Activated T-cell treated with anti-CD3 and anti-CD28 coated beads, Interleukin-2, amount 50 U/mL, for 24 hours (primary cell): ENCODE results near the gene SAFB.
"Not testable (repeated sequence)": the region's sequence is repeated elsewhere in the genome, so short reads cannot be mapped to it uniquely, and the experiment has no call there.

ENCODE experiments used
- DNase-seq: peaks from one replicate; pipeline ENCODE4 v3.0.0-alpha.2; 2020
- H3K27ac Mint-ChIP-seq: 2 replicates; pipeline ENCODE4 v1.8.0; 2020; ENCODE audit warnings: mild to moderate bottlenecking, mixed read lengths
- H3K27me3 Mint-ChIP-seq: 2 replicates; pipeline ENCODE4 v1.8.0; 2020; ENCODE audit warnings: mixed read lengths
- H3K36me3 Mint-ChIP-seq: 2 replicates; pipeline ENCODE4 v1.8.0; 2020; ENCODE audit warnings: low read depth, mixed read lengths
- H3K4me1 Mint-ChIP-seq: 2 replicates; pipeline ENCODE4 v1.8.0; 2020; ENCODE audit warnings: low read depth, mixed read lengths
- H3K4me3 Mint-ChIP-seq: 2 replicates; pipeline ENCODE4 v1.8.0; 2020; ENCODE audit warnings: mild to moderate bottlenecking, moderate library complexity, mixed read lengths
- H3K9me3 Mint-ChIP-seq: 2 replicates; pipeline ENCODE4 v1.8.0; 2020; ENCODE audit warnings: mixed read lengths

Gene SAFB

GRCh38 chr19:5686647-5687359, 63.9 kb downstream of the SAFB start:
- Mint-ChIP-seq H3K4me1 (peaks cover 33% of the 10 kb centered on the region), H3K36me3 (peaks cover 19% of the 10 kb centered on the region), H3K27ac (peak overlapping the region; percentile 91), H3K9me3 (no peaks in the 10 kb centered on the region), H3K4me3 (peak overlapping the region; percentile 71), H3K27me3 (no peaks in the 10 kb centered on the region)
- peak; percentile 100 for DNase-seq

GRCh38 chr19:5687360-5688198, 64.7 kb downstream of the SAFB start:
- Mint-ChIP-seq H3K4me1 (peaks cover 36% of the 10 kb centered on the region), H3K36me3 (peaks cover 26% of the 10 kb centered on the region), H3K27me3 (no peaks in the 10 kb centered on the region), H3K27ac (peak overlapping the region; percentile 76), H3K4me3 (peak overlapping the region; percentile 71), H3K9me3 (no peaks in the 10 kb centered on the region)
- DNase-seq: no peak

- not testable (repeated sequence) for DNase-seq, H3K9me3 Mint-ChIP-seq, H3K27me3 Mint-ChIP-seq
- peaks cover 34% of the 10 kb centered on the region for H3K36me3 Mint-ChIP-seq
- peak overlapping the region; percentile 39 for H3K4me3 Mint-ChIP-seq
- peaks cover 35% of the 10 kb centered on the region for H3K4me1 Mint-ChIP-seq
- peak overlapping the region; percentile 76 for H3K27ac Mint-ChIP-seq
These were observed 65.5 kb downstream of the SAFB start for GRCh38 chr19:5688262-5688881.

GRCh38 chr19:5690125-5690954, 67.5 kb downstream of the SAFB start, which contains the start of gene RPL36:
Gene RPL36, plus strand, starts transcription at chr19:5690295. Its CDS starts 213 bp downstream, at chr19:5690508.
- H3K27ac Mint-ChIP-seq: peak within 1 kb of the TSS; percentile 98
- peak within 1 kb of the TSS; percentile 97 for H3K4me3 Mint-ChIP-seq
- H3K9me3 Mint-ChIP-seq: no peaks in the 10 kb centered on the region
- H3K27me3 Mint-ChIP-seq: no peaks in the 10 kb centered on the region
- H3K4me1 Mint-ChIP-seq: peaks cover 40% of the 10 kb centered on the region
- DNase-seq: peak; percentile 100
- H3K36me3 Mint-ChIP-seq: peaks cover 53% of the 10 kb centered on the region

- Mint-ChIP-seq H3K36me3 (peaks cover 60% of the 10 kb centered on the region), H3K27me3 (no peaks in the 10 kb centered on the region), H3K4me1 (peaks cover 35% of the 10 kb centered on the region), H3K9me3 (no peaks in the 10 kb centered on the region), H3K4me3 (peak overlapping the region; percentile 97), H3K27ac (peak overlapping the region; percentile 98)
- DNase-seq: peak; percentile 79
These were observed 68.3 kb downstream of the SAFB start for GRCh38 chr19:5690955-5691821.

- Mint-ChIP-seq H3K9me3 (no peaks in the 10 kb centered on the region), H3K27ac (peak overlapping the region; percentile 98), H3K27me3 (no peaks in the 10 kb centered on the region), H3K36me3 (peaks cover 67% of the 10 kb centered on the region), H3K4me1 (peaks cover 30% of the 10 kb centered on the region), H3K4me3 (peak overlapping the region; percentile 97)
- DNase-seq: peak; percentile 64
These were observed 69.2 kb downstream of the SAFB start for GRCh38 chr19:5691822-5692722.

- peaks cover 29% of the 10 kb centered on the region for H3K4me1 Mint-ChIP-seq
- no peaks in the 10 kb centered on the region for H3K27me3 Mint-ChIP-seq
- peak; percentile 55 for DNase-seq
- H3K9me3 Mint-ChIP-seq: no peaks in the 10 kb centered on the region
- H3K27ac Mint-ChIP-seq: peak overlapping the region; percentile 98
- peak overlapping the region; percentile 97 for H3K4me3 Mint-ChIP-seq
- H3K36me3 Mint-ChIP-seq: peaks cover 72% of the 10 kb centered on the region
These were observed 69.9 kb downstream of the SAFB start for GRCh38 chr19:5692723-5693194.

- Mint-ChIP-seq H3K4me1 (peaks cover 23% of the 10 kb centered on the region), H3K36me3 (peaks cover 79% of the 10 kb centered on the region), H3K27ac (peak overlapping the region; percentile 98), H3K27me3 (no peaks in the 10 kb centered on the region), H3K4me3 (peak overlapping the region; percentile 97), H3K9me3 (no peaks in the 10 kb centered on the region)
- DNase-seq: peak; percentile 63
These were observed 70.6 kb downstream of the SAFB start for GRCh38 chr19:5693195-5694166.

GRCh38 chr19:5694167-5694955, 71.5 kb downstream of the SAFB start:
- H3K4me1 Mint-ChIP-seq: peaks cover 20% of the 10 kb centered on the region
- peaks cover 87% of the 10 kb centered on the region for H3K36me3 Mint-ChIP-seq

GRCh38 chr19:5694956-5695648, 72.2 kb downstream of the SAFB start:
- DNase-seq: no peak
- Mint-ChIP-seq H3K4me3 (peak overlapping the region; percentile 51), H3K27ac (peak overlapping the region; percentile 98), H3K4me1 (peaks cover 16% of the 10 kb centered on the region), H3K36me3 (peaks cover 89% of the 10 kb centered on the region), H3K27me3 (no peaks in the 10 kb centered on the region), H3K9me3 (no peaks in the 10 kb centered on the region)

More at GRCh38 chr19:5694167-5694955, 71.5 kb downstream of the SAFB start:
- Mint-ChIP-seq H3K9me3 (no peaks in the 10 kb centered on the region), H3K4me3 (peak overlapping the region; percentile 97), H3K27me3 (no peaks in the 10 kb centered on the region), H3K27ac (peak overlapping the region; percentile 98)
- DNase-seq: no peak
